GM15510 (cell line): Measurements from ENCODE around the gene CLDN3.

Source experiments
- POLR2A ChIP-seq: IDR thresholded peaks from 3 replicates; pipeline ENCODE4 v1.6.1; 2011; ENCODE audit warnings: borderline replicate concordance; ENCODE audit not compliant: insufficient read length; ENCODE audit errors: extremely low read depth

Gene CLDN3

DNA sequence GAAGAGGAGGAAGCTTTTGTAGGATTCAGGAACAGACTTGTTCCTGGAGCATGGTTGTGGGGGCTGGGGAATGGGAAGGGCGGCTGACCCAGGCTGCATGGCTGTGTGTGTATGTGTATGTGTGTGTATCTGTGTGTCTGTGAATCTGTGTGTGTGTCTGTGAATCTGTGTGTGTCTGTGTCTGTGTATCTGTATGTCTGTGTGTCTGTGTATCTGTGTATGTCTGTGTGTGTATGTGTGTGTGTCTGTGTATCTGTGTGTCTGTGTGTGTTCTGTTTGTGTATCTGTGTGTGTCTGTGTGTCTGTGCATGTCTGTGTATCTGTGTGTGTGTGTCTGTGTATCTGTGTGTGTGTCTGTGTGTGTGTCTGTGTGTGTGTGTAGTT, 44.0 kb downstream of the CLDN3 start:
- no peak for TF ChIP-seq POLR2A

DNA sequence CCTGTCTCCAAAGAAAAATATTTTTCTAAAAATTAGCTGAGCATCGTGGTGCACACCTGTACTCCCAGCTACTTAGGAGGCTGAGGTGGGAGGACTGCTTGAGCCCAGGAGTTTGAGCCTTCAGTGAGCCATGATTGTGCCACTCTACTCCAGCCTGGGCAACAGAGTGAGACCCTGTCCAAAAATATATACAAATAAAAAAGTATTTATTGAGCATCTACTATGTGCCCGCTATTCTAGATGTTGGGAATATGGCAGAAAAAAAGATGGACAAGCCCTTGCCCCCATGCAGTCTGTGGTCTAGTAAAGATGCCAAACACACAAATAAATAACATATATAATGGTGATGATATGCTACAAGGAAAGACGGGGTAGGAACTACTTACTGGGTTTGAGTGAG, 46.3 kb downstream of the CLDN3 start:
- no peak for TF ChIP-seq POLR2A

DNA sequence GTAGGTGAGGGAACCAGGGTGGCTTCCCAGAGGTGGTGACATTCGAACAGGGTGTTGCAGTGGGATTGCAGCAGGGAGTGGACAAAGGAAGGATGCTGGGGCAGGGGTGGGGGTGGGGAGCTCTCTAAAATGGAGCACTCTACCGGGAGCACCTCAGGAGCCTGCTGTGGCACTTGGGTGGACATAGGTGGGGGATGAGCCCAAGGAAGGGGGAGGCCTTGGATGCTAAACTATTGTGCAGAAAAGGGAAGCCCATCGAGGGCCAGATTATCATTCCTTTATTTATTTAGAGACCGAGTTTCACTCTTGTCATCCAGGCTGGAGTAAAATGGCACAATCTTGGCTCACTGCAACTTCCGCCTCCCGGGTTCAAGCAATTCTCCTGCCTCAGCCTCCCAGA, 47.3 kb downstream of the CLDN3 start:
- TF ChIP-seq POLR2A = no peak

DNA sequence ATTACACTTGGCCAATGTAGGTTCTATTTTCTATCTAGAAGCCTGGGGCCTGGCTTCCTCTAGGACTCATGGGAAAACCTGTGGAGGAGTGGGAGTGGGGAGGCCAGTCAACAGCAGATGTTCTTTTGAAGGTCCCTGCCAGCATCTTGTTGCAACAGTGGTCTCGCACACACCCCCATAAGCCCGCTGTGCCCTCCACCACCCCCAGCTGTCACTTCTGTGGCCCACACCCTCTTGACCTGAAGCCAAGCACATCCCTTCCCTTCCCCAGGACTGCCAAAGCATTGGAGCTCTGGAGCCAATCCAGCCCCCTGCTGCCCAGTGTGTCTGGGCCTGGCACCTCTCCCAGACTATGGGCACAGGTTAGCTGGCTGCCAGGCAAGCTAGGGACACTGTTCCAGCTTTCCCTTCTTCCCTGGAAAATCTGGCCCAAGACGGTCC, 48.7 kb downstream of the CLDN3 start:
- TF ChIP-seq POLR2A = no peak

DNA sequence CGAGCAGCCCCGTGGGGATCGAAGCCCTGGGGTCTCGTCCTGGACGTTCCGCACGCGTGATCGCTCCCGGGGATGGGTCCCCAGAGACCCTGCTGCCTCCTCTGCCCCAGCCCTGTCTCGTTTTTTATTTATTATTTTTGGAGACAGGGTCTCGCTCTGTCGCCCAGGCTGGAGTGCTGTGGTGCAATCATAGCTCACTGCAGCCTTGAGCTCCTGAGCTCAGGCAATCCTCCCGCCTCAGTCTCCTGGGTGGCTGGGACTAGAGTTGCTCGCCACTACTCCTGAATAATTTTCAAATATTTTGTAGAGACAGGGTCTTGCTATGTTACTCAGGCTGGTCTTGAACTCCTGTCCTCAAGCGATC, 50.3 kb downstream of the CLDN3 start:
- no peak for TF ChIP-seq POLR2A
